A673 (cell line): ENCODE results near the gene CDC45. TPM values are rescaled to one million over a fixed set of nuclear protein-coding genes. Genes with fewer than 3 reads are reported as not detected.

Experiments used
- BruUV-seq: library from RNA; stranded (reverse); fragments of 400-500 nt; replicated peaks from 2 replicates; lab custom pipeline; 2021; lab: Mats Ljungman, UMichigan
- CTCF ChIA-PET: fragments of 300-600 bp; sonication (Branson Sonifier 250); formaldehyde crosslinking; loops from one replicate; lab custom pipeline; 2022; ENCODE audit warnings: antibody characterized with exemption; lab: Charles Lee
- POLR2A ChIA-PET: fragments of 300-600 bp; sonication (Branson Sonifier 250); formaldehyde crosslinking; loops from one replicate; lab custom pipeline; 2022; ENCODE audit warnings: antibody characterized with exemption; ENCODE audit not compliant: low non-redundant PET; lab: Charles Lee
- DNase-seq: peaks from one replicate; pipeline ENCODE4 v3.0.0-alpha.2; 2015; ENCODE audit warnings: low spot score
- H3K27ac ChIP-seq: fragments of 200-600 bp; sonication (generic); 2 replicates; pipeline ENCODE4 v1.5.1; 2016; ENCODE audit warnings: mixed run types, low read depth, mild to moderate bottlenecking, mixed read lengths, antibody characterized with exemption, low read length; ENCODE audit not compliant: poor library complexity, severe bottlenecking
- H3K27me3 ChIP-seq: fragments of 200-600 bp; sonication (generic); replicated peaks from 2 replicates; pipeline ENCODE4 v1.6.1; 2017; ENCODE audit warnings: mixed run types, low read depth, mild to moderate bottlenecking, mixed read lengths, antibody characterized with exemption, low read length; ENCODE audit not compliant: insufficient read depth, poor library complexity
- H3K36me3 ChIP-seq: fragments of 200-600 bp; sonication (generic); 2 replicates; pipeline ENCODE4 v1.6.1; 2016; ENCODE audit warnings: mixed run types, mild to moderate bottlenecking, mixed read lengths, antibody characterized with exemption, low read length; ENCODE audit not compliant: insufficient read depth, poor library complexity, severe bottlenecking
- H3K4me1 ChIP-seq: fragments of 200-600 bp; sonication (generic); 2 replicates; pipeline ENCODE4 v1.6.1; 2017; ENCODE audit warnings: mixed run types, mild to moderate bottlenecking, mixed read lengths, antibody characterized with exemption, low read length; ENCODE audit not compliant: insufficient read depth, poor library complexity, severe bottlenecking
- H3K4me3 ChIP-seq: fragments of 200-600 bp; sonication (generic); 2 replicates; pipeline ENCODE4 v1.5.1; 2016; ENCODE audit warnings: low read depth, mixed run types, mild to moderate bottlenecking, mixed read lengths, low read length; ENCODE audit not compliant: poor library complexity, severe bottlenecking
- H3K9me3 ChIP-seq: fragments of 200-600 bp; sonication (generic); 2 replicates; pipeline ENCODE4 v1.6.1; 2016; ENCODE audit warnings: mixed run types, low read depth, mild to moderate bottlenecking, mixed read lengths, antibody characterized with exemption, low read length; ENCODE audit not compliant: poor library complexity, severe bottlenecking
- EZH2 ChIP-seq: fragments of 200-600 bp; sonication (generic); IDR thresholded peaks from 2 replicates; pipeline ENCODE4 v1.6.1; 2017; ENCODE audit warnings: borderline replicate concordance, low read depth, mild to moderate bottlenecking, mixed read lengths, antibody characterized with exemption, low read length; ENCODE audit not compliant: poor library complexity, severe bottlenecking
- intact Hi-C: fragments of 100-400 bp; cut with micrococcal nuclease; formaldehyde crosslinking; loops from one replicate; pipeline ENCODE4 v1.10.0; 2022; ENCODE audit not compliant: unreplicated experiment
- total RNA-seq: library from RNA; stranded (reverse); gene quantifications from 2 replicates; pipeline ENCODE4 v1.2.3, GENCODE V29; 2021
- TF ChIP-seq, protein P1 (sequence below): fragments of 300-800, 200-600 bp; sonication (generic); conservative IDR thresholded peaks from 2 replicates; pipeline ENCODE4 v1.5.1; 2017; ENCODE audit warnings: low read depth, mild to moderate bottlenecking, antibody characterized with exemption, low read length, moderate library complexity, mixed read lengths

Gene CDC45
- total RNA-seq, 1 experiment from 2014 or later: 79.2 TPM

DNA sequence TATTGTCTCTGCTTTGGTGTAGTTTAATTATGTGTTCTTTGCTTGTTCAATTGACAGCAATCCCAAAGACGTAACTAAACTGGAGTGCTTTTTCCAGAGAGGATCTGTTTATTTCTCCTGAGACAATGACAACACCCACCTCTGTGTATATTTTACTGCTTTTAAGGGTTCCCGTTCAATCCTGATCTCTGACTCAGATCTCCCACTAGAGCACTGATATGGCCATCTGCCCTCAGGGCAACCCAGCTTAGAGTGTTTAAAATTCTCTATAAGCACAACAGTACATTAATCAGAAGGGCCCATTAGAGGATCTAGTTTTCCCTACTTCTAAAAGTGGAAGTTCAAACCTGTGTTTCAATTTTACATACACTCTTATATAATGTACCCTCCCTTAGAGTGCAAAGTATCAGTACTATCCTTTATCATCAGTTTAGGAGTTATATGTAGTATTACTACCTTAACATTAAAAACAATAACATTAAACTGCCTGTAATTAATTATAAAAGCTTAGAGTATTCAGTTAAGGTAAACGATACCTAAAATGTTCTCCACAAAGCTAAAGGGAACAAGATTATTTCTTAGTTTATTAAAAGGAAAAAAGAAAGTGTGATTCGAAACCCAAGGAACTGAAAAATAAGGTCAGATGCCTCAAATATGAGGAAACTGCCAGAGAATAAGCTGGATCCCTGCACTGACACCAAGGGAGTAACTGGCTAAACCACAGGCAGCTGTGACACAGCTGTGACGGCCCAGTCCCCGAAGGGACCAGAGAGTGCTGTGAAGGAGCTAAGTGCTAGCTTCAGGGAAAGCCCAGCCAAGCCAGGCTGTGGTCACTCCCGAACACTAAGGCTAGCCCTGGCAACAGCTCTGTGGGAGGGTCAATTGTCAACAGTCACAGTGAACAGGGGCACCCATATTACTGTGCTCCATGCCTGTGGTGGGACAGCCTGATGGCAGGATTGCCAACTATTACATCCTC lies 15.9 kb upstream of the CDC45 start:
- no peak overlapping the region for H3K27ac ChIP-seq

DNA sequence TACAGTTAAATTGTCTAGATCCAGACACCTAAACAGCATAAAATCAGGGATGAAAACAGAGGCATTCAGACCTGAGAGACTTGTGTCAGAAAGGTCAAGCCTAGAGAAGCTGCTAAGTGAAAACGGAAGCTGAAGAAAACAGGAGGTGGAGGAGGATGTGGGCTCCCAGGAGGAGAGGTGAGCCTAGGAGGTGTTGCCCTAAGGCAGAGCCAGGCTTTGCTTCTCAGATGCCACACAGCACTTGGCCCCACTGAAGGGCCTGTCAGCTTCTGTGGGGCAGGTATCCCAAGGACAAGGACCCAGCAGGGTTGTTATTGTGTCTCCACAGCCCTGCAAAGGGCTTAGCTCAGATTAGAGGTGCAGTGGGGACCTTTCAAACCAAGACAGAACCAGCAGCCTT lies 15.2 kb upstream of the CDC45 start:
- TF ChIP-seq, protein P1, sequence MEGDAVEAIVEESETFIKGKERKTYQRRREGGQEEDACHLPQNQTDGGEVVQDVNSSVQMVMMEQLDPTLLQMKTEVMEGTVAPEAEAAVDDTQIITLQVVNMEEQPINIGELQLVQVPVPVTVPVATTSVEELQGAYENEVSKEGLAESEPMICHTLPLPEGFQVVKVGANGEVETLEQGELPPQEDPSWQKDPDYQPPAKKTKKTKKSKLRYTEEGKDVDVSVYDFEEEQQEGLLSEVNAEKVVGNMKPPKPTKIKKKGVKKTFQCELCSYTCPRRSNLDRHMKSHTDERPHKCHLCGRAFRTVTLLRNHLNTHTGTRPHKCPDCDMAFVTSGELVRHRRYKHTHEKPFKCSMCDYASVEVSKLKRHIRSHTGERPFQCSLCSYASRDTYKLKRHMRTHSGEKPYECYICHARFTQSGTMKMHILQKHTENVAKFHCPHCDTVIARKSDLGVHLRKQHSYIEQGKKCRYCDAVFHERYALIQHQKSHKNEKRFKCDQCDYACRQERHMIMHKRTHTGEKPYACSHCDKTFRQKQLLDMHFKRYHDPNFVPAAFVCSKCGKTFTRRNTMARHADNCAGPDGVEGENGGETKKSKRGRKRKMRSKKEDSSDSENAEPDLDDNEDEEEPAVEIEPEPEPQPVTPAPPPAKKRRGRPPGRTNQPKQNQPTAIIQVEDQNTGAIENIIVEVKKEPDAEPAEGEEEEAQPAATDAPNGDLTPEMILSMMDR: no peak
- TF ChIP-seq EZH2: no peak
- no peak overlapping the region for H3K4me3 ChIP-seq
- H3K27me3 ChIP-seq: no peaks in the 10 kb centered on the region
- intact Hi-C loops: no loop called here
- no peaks in the 10 kb centered on the region for H3K4me1 ChIP-seq
- ChIA-PET CTCF (no interaction called here), POLR2A (no interaction called here)
- DNase-seq: no peak
- BruUV-seq: no TSS peak
- H3K27ac ChIP-seq: no peak overlapping the region
- no peaks in the 10 kb centered on the region for H3K9me3 ChIP-seq
- peaks cover 65% of the 10 kb centered on the region for H3K36me3 ChIP-seq

More for the DNA sequence above, 15.9 kb upstream of the CDC45 start:
- no peaks in the 10 kb centered on the region for H3K27me3 ChIP-seq
- no peak overlapping the region for H3K4me3 ChIP-seq
- intact Hi-C loops: no loop called here
- no peak for DNase-seq
- H3K9me3 ChIP-seq: no peaks in the 10 kb centered on the region
- H3K36me3 ChIP-seq: peaks cover 62% of the 10 kb centered on the region
- TF ChIP-seq, protein P1: no peak
- TF ChIP-seq EZH2: no peak
- ChIA-PET CTCF (no interaction called here), POLR2A (no interaction called here)
- no TSS peak for BruUV-seq
- no peaks in the 10 kb centered on the region for H3K4me1 ChIP-seq

DNA sequence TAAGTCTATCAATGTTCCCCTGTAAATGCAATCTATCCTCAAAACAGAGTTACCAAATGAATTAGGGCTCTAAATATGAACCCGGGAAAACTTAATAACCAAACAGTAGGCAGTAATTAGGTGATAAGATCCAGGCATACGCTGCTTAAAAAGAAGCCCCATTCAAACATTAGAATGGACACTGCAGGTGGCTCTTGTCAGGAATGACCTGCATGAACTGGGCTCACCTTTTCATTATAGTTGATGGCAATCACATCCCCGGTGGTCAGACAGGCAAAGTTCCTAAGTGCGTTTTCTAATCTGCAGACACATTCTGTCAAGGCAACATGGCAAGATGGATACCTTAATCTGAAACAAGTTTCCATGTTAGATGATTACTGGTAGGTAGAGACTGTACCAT lies 14.7 kb upstream of the CDC45 start:
- CTCF ChIA-PET: no interaction called here
- no peak for DNase-seq
- no peak for TF ChIP-seq EZH2
- TF ChIP-seq, protein P1: no peak
- no peaks in the 10 kb centered on the region for H3K9me3 ChIP-seq
- no TSS peak for BruUV-seq
- POLR2A ChIA-PET: no interaction called here
- H3K36me3 ChIP-seq: peaks cover 69% of the 10 kb centered on the region
- no peak overlapping the region for H3K27ac ChIP-seq
- H3K27me3 ChIP-seq: no peaks in the 10 kb centered on the region
- H3K4me1 ChIP-seq: no peaks in the 10 kb centered on the region
- intact Hi-C loops: no loop called here
- H3K4me3 ChIP-seq: no peak overlapping the region
